ENCODE measurements around the gene LAMA2. TPM values are rescaled to one million over a fixed set of nuclear protein-coding genes. Genes with fewer than 3 reads are reported as not detected.

The LAMA2 gene
- total RNA-seq, 1 donor = 40.2 TPM

DNA sequence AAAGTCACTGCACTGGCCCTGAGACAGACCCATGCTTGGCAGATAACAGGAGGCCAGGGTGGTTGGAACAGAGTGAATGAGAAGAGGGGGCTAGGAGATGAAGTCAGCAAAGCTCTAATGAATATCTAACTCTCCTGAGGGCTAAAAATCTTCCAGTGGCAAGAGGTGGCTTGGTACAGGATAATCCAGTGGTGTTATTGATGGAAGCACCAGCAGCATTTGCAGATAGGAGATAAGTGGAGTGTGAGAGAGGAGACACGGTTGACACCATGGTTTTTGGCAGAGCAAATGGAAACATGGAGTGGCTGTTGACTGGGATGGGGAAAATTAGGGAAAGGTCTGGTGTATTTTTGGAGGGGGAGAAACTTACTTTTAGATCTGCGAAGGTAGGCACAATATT lies 464.0 kb downstream of the LAMA2 start:
- no peak for TF ChIP-seq CTCF (IDR thresholded peaks at IDR 0.05; ENCODE audit: insufficient read depth, low read depth, low read length)
- H3K4me3 ChIP-seq (ENCODE audit: low read depth, low read length) = no peak overlapping the region
- DNase-seq (ENCODE audit: low read depth) = no peak

GRCh38 chr6:129350278-129350677 lies 467.3 kb downstream of the LAMA2 start:
- no peak for DNase-seq (ENCODE audit: low read depth)
- no peak overlapping the region for H3K4me3 ChIP-seq (ENCODE audit: low read depth, low read length)
- no peak for TF ChIP-seq CTCF (IDR thresholded peaks at IDR 0.05; ENCODE audit: insufficient read depth, low read depth, low read length)

GRCh38 chr6:129351807-129352206 lies 468.9 kb downstream of the LAMA2 start:
- DNase-seq (ENCODE audit: low read depth) = no peak
- H3K4me3 ChIP-seq (ENCODE audit: low read depth, low read length) = no peak overlapping the region
- no peak for TF ChIP-seq CTCF (IDR thresholded peaks at IDR 0.05; ENCODE audit: insufficient read depth, low read depth, low read length)

GRCh38 chr6:129353067-129353466 lies 470.1 kb downstream of the LAMA2 start:
- no peak for TF ChIP-seq CTCF (IDR thresholded peaks at IDR 0.05; ENCODE audit: insufficient read depth, low read depth, low read length)
- no peak for DNase-seq (ENCODE audit: low read depth)
- no peak overlapping the region for H3K4me3 ChIP-seq (ENCODE audit: low read depth, low read length)

- H3K4me3 ChIP-seq (ENCODE audit: low read depth, low read length) = no peak overlapping the region
- DNase-seq (ENCODE audit: low read depth) = no peak
- no peak for TF ChIP-seq CTCF (IDR thresholded peaks at IDR 0.05; ENCODE audit: insufficient read depth, low read depth, low read length)
These were observed 473.2 kb downstream of the LAMA2 start for GRCh38 chr6:129356129-129356528.

DNA sequence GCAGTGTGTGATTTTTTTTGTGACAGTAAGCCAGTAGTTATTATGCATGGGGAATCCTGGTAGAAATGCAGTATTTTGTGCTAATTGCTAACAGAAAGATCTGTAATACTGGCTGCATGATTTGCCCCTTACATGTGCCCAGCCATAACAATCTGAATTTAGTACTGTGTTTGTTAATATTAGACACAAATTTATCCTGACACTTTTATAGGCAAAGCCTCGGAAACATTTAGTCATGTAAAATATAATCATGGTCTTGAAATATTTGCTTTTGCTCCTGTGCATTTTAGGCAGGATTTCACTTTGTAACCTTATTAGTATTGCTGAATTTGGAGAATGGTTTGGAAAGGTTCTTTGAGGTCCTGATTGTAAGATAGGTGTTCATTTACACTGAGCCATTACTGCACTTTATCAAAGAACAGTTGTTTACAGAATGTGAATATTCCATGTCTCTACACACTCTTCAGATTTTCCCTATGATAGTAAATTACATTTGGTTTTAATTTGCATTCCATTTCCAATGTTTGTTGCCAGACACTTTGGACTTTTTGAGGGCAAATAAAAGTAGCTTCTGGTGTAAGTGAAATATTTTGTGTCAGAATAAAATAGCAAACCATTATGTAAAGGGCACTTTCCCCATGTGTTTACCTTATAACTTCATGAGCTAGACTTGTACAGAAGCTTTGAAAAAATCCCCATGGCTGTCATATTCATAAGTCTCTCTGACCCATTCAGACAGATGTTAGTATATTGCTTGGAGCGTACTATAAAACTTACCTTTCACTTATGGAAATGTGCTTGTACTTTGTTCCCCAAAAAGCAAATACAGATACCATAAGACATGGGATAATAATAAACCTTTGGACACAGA lies 477.1 kb downstream of the LAMA2 start:
- TF ChIP-seq CTCF (IDR thresholded peaks at IDR 0.05; ENCODE audit: insufficient read depth, low read depth, low read length) = no peak
- peak; percentile 17 for DNase-seq (ENCODE audit: low read depth)
- H3K4me3 ChIP-seq (ENCODE audit: low read depth, low read length) = no peak overlapping the region

- H3K4me3 ChIP-seq (ENCODE audit: low read depth, low read length) = no peak overlapping the region
- no peak for DNase-seq (ENCODE audit: low read depth)
- no peak for TF ChIP-seq CTCF (IDR thresholded peaks at IDR 0.05; ENCODE audit: insufficient read depth, low read depth, low read length)
These were observed 477.7 kb downstream of the LAMA2 start for GRCh38 chr6:129360682-129360955.
